ENCODE measurements around the gene PLEKHG4.

Gene PLEKHG4

DNA sequence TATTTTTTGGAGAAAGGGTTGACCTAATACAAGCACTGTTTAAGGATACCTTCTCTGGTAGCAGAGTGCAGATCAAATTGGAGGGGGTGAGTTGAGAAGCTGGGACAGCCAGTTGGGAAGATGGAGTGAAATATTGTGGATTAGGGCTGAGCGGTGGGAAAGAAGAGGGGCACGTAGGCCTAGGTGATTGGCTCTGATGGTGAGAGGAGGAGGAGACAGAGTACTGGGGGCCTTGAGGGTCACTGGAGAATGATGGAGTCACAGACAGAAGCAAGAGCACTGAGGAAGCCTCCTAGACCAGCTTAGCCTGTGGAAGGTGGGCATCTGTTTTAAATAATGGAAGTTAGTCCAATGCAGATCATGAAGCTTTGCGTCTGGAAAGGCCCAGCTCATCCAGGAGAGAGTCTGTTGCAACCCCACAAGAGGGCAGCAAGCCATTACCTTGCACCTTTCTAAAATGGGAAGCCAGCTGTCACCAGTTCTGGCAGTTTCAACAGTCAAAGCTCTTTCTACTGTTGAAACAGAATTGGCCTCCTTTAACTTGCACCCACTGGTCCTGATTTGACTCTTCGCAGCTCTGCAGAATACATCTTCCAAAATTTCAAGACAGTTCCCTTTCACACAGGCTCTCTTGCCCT, 18.8 kb upstream of the PLEKHG4 start:
- peak; percentile 51 for DNase-seq (ENCODE audit: low read depth)

DNA sequence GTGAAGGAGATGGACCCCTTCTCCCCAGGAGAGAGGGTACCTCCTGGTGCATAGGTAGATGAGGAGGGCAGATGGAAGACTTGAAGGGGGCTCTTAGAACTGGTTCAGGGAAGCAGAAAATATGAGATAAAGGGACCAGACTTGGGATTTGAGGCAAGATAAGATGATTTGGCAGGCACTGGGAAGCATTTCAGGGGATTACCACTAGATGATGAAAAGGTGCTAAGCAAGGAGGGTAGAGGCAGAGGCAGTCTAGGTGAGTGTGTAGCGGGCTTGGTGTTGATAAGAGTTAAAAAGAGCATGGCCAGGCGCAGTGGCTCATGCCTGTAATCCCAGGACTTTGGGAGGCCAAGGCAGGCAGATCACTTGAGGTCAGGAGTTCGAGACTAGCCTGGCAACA, 16.1 kb upstream of the PLEKHG4 start:
- no peak for DNase-seq (ENCODE audit: low read depth)

DNA sequence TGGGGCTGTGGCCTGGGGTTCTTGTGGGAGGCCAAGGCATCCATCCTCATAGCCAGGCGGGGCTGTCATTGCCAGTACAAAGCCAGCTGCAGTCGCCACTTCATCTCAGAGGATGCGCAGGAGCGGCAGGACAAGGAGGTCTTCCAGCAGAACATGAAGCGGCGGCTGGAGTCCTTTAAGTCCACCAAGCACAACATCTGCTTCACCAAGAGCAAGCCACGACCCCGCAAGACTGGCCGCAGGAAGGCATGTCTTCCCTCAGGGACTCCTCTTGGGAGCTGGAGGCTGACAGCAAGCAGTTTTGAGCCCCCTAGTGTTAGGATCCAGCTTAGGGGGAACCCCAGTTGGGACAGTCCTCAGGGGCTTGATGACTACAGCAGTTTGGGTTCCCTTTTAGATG, 15.1 kb upstream of the PLEKHG4 start:
- DNase-seq (ENCODE audit: low read depth), result no peak

DNA sequence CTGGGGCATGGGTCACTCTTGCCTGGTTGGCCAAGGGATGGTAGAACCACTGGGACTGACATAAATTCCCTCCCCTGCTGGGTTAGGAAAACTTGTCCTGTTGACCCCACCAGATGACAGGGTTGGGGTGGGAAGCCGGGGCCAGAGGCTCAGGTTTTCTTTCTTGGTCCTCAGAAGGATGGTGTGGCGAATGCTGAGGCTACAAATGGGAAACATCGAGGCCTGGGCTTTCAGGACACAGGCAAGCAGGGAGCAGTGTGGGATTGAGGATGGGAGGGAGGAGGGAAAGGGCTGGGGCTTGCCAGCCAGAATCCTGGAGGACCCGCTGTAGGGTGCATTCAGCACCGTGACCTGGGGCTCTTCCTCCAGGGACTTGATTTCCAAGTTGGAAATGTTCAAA, 14.5 kb upstream of the PLEKHG4 start:
- no peak for DNase-seq (ENCODE audit: low read depth)

DNA sequence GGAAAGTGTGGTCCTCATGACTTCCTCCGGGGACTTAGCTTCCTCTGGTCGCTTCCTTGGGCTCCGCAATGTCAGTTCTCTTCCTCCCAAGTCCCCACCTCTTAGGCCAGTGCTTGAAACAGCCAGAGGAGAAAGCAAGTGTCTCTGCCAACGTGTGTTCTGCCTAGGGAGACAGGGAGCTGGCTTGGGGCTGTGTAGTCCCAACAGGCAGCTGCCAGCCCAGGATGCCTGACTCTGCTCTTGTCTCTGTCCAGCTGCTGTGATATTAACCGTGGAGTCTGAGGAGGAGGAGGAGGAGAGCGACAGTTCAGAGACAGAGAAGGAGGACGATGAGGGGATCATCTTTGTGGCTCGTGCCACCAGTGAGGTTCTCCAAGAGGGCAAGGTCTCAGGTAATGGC, 13.5 kb upstream of the PLEKHG4 start:
- no peak for DNase-seq (ENCODE audit: low read depth)

DNA sequence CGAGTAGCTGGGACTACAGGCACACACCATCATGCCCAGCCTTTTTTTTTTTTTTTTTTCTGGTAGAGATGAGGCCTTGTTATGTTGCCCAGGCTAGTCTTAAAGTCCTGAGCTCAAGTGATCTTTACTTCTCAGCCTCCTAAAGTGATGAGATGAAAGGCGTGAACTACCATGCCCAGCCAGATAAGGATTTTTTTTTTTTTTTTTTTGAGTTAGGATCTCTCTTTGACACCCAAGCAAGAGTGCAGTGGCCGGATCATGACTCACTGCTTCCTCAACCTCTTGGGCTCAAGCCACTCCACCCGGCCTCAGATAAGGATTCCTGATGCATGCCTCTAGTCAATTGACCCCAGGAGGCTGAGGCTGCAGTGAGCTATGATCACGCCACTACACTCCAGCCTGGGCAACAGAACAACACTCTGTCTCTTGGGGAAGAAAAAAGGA, 11.2 kb upstream of the PLEKHG4 start:
- DNase-seq (ENCODE audit: low read depth), result peak; percentile 95

DNA sequence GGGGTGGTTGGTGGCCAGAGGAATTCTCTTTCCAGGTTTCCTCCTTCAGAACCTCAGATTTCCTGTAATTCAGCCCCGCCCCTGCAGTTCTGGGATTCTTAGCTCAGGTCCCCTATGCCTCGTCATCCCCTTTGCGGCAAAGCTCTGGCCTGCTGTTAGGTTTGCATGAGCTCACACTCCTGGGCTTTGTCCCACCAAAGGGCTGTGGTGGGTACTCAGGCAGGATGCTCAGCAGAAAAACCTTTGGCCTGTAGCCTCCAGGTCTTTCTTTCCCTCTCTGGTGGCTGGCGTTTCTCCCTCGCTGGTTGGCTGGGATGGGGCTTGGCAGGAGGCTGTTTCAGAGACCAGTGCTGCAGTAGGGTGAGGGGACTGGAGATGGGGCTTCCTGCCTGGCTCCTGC, 9.6 kb upstream of the PLEKHG4 start:
- peak; percentile 56 for DNase-seq (ENCODE audit: low read depth)

DNA sequence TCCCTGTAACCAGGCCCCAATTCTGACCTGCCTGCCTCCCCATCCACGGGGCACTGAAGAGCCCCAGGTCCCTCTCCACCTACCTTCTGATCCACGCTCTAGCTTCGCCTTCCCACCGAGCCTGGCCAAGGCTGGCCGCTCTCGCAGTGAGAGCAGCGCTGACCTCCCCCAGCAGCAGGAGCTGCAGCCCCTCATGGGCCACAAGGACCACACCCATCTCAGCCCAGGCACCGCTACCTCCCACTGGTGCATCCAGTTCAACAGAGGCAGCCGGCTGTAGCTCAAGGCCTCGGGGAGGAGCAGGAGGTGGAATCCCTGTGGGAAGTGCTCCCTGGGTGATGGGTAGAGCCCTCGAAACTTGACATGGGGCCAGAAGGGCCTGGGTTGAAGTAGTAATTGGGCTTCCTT, 8.4 kb upstream of the PLEKHG4 start:
- no peak for DNase-seq (ENCODE audit: low read depth)

DNA sequence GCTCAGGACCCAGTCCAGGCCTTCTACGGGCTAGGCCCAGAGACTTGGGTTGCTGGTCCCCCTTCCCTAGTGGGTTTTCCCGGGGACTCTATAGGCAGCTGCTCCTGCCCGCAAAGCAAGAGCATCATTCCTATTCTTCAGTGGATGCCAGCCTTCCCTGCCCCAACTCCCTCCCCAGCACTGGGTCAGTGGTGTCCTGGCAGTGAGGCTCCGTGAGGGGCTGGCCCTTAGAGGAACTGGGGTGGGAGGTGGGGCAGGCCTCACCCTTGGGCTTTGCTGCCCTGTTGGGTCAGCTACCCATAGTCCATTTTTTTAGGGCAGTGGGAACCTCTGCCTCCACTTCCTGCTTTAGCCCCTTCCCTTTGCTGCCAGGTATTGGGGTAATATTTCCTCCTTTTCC, 7.9 kb upstream of the PLEKHG4 start:
- no peak for DNase-seq (ENCODE audit: low read depth)

DNA sequence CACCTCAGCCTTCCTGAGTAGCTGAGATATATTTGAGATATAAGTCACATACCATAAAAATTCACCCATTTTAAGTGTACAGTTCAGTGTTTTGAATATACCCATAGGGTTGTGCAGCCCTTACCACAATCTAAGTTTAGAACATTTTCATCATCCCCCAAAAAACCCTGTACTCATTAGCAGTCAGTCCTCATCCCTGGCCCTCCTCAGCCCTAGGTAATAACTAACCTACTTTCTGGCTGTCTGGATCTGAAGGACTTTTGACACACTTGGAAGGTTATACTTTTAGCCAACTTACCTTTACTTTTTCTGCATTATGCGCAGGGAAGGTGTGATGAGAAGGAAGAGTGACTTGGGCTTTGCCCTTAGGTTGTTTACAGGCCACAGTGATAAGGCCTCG, 4.0 kb upstream of the PLEKHG4 start:
- no peak for DNase-seq (ENCODE audit: low read depth)

DNA sequence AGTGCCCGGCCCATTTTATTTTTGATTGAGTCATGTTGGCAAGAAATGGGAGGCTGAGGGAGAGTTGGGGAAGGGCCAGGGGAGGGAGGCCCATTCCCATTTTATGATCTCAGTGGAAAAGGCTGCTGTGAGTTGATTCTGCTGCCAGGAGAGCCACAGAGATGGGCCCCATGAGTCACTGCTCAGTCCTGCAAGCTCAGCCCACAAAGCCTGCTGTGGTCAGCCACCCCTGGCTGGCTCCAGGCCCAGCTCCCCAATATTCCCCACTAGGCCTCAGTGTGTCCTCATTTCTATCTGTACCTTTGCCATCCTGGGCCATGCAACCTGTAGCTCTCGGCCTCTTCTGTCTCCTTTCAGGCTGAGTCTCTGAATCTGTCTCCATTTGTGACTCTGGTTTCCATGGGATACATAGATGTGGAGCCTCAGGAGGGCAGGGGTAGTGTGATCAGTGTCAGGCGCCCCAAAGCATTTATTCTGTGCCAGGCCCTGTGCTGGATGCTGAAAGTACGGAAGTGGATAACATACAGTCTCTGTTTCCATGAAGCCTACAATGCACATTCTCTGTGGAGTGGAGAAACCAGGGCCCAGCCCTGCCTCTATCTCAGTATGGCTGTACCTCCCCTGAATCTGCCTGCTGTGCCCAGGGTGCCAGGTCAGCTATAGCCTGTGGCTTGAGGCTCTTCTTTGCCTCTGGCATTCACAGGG, 1.9 kb upstream of the PLEKHG4 start:
- peak; percentile 99 for DNase-seq (ENCODE audit: low read depth)

DNA sequence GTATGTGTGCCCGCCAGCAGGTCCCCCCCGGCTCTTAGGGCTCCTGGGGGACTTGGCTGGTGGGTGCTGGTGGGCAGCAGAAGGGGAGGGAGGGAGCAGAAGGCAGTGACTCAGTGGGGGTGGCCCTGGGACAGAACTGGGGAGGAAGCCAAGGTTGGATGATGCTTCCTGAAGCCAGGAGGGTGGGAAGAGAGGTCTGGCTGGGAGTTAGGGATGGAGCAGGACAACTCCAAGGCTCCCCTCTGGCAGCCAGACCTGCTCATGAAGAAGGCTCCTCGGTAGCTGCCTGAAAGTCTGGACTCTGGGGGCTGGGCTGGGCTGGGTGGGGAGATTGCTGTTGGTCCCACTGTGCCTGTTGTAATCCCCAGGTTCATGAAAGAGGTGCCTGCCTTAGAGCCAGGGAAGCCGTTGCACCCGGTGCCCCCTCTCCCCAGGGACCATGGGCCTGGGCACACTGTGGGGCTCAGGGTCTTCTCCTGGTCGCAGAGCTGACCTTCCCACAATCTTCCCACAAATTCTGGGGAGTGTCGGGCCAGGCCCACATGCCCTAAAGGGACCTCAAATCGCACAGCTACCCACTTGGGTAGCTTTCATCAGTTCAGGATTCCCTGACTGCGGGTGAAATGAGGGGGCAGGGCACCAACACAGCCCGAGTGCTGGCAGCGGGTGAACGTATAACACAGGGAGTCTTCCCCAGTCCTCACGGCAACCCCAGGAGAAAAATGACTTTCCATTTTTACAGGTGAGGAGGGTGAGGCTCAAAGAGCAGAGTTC, 1.1 kb upstream of the PLEKHG4 start:
- peak; percentile 62 for DNase-seq (ENCODE audit: low read depth)

DNA sequence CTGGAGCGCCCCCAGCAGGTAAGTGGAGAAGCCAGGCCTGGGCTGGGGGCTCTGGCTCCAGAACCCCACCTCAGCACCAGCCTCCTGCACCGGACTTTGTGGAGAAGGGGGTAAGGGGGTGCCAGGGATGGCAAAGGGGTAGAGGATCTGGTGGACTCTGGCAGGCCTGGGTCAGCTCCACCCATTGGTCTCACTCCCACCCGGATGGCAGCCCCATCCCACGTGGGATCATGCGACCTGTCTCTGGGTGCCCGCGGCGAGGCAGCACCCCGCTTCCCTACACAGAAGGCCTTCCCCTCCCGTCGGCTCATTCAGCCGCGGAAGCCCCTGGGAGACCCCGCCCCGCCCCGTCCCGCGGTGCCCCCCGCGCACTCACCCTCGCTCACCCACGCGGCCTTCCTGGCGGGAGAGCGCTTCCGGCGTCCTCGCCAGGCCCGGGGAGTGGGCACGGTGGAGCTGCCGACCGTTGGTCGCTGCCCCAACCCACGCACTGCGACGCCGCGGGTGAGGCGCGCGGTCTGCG, 498 bp upstream of the PLEKHG4 start:
- DNase-seq (ENCODE audit: low read depth), result no peak

DNA sequence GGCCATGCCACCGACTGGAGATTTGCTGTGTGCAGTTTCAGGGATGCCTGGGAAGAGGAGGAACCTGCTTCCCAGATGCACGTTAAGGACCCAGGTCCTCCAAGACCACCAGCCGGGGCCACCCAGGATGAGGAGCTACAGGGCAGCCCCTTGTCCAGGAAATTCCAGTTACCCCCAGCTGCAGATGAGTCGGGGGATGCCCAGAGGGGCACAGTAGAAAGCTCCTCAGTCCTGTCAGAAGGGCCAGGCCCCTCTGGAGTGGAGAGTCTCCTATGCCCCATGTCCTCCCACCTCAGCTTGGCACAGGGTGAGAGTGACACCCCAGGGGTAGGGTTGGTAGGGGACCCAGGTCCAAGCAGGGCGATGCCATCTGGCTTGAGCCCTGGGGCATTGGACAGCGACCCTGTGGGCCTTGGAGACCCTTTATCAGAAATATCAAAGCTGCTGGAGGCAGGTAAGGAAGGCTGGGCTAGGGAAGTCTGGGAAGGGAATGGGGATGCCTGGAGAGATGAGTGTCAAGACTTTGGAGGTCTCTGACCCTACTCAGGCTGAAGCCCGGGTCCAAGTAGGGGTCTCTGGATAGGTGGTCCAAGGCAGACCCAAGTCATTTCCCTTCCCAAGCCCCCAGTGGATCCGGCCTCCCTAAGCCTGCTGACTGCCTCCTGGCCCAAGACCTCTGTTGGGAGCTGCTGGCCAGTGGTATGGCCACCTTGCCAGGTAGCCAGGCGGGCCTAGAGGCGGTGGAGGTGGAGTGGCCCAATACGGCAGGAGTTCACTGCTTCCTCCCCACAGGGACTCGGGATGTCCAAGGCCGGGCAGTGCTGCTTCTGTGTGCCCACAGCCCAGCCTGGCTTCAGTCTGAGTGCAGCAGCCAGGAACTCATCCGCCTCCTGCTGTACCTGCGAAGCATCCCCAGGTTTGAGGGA, 1.0 kb downstream of the PLEKHG4 start:
- DNase-seq (ENCODE audit: low read depth), result no peak

DNA sequence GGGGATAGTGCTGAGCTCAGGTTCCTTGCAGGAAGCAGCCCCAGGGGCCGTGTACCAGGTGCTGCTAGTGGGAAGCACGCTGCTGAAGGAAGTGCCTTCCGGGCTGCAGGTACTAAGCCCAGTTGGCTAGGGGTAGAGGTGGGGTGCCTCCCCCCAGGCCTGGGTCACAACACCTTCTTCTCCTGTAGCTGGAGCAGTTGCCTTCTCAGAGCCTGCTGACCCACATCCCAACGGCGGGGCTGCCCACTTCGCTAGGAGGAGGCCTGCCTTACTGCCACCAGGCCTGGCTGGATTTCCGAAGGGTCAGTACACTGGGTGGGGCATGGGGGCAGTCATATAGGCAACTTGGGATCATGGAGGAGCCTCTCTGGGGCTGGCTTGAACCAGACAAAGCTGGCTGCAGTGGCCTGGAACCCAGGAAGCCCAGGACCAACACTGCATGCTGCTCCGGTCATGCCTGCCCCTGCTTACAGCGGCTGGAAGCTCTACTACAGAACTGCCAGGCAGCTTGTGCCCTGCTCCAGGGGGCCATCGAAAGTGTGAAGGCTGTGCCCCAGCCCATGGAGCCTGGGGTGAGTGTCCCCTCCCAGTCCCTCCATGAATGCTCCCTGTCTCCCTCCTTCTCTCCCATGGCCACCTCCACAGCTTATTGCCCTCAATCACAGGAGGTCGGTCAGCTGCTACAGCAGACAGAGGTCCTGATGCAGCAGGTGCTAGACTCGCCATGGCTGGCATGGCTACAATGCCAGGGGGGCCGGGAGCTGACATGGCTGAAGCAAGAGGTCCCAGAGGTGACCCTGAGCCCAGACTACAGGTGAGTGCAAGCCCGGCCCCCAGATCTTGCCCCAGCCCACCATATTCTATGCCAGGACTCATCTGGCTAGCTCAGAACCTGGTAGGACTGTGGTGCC, 2.5 kb downstream of the PLEKHG4 start:
- no peak for DNase-seq (ENCODE audit: low read depth)

DNA sequence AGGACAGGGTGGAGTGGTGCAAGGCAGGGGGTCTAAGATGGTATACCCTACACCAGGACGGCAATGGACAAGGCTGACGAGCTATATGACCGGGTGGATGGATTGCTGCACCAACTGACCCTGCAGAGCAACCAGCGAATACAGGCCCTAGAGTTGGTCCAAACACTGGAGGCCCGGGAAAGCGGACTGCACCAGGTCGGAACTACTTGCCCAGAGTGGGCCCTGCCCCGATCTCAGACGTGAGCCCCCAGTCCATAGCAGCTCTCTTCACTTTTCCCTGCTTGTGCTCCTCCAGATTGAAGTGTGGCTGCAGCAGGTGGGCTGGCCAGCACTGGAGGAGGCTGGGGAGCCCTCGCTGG, 3.1 kb downstream of the PLEKHG4 start:
- no peak for DNase-seq (ENCODE audit: low read depth)

DNA sequence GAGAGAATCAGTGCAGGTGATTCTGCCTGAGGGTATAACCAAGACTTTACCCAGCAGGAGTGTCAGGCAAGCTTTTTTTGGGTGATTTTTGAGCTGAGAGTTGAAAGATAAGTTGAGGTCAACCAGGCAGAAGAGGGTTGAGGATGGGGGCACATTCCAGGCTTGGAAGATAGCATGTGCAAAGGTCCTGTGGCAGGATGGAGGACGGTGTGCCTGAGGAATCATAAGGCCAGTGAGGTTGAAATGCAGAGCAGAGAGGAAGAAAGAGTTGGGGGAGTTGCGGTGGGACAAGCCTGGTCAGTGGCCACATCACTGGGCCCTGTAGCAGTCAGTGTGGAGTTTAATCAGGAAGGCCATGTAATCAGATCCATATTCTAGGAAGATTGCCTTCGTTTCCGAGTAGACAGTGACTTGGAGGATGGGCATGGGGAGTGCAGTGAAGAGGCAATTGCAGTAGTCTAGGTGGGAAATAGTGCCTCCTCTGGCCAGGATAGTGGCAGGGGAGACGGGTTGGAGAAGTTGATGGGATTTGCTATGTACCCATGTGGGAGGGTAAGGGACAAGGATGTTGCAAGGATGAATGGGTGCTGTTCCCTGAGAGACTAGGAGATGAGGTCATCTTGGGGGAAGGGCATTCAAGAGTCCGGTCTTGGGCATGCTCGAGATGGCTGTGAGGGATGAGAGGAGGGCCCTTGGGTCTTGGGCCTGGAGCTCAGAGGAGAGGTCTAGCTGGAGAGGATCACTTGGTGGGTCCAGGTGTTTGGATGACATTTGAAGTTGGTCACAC, 3.9 kb downstream of the PLEKHG4 start:
- peak; percentile 82 for DNase-seq (ENCODE audit: low read depth)

DNA sequence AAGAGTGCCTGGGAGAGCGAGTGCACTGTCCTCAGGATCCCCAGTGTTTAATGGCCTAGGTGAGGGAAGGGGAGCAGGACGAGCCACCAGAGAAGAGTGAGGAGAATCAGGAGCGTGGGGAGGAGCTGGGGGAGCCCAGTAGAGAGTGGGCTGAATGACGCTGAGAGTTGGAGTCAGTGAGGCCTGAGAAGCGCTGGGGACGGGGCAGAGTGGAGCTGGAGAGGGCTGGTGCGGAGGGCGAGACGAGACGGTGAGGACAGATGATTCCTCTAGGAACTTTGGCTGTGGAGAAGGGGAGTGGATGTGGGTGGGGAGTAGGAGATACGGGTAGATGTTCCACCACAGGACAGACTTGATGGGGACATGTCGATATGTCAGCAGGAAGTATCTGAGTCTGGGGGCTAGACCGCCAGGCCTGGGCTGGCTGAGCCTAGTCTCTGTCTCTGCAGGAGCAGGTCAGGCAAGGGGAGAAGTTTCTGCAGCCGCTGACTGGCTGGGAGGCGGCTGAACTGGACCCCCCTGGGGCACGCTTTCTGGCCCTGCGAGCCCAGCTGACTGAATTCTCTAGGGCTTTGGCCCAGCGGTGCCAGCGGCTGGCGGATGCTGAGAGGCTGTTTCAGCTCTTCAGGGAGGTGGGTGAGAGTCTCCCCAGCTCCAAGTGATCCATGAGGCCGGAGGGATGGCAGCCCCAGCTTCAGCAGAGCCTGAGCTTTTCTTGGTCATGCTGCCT, 4.7 kb downstream of the PLEKHG4 start:
- no peak for DNase-seq (ENCODE audit: low read depth)
